HG03575 (cell line): ENCODE measurements around the gene UBXN7.
"Not testable (repeated sequence)": the region's sequence is repeated elsewhere in the genome, so short reads cannot be mapped to it uniquely, and the experiment has no call there.

Source experiments
- ATAC-seq: cut with Tn5 transposase; IDR thresholded peaks from one replicate; pipeline ENCODE4 v1.9.1; 2021; ENCODE audit not compliant: unreplicated experiment, insufficient number of reproducible peaks, low FRiP score; ENCODE audit errors: extremely low read depth

Gene UBXN7

DNA sequence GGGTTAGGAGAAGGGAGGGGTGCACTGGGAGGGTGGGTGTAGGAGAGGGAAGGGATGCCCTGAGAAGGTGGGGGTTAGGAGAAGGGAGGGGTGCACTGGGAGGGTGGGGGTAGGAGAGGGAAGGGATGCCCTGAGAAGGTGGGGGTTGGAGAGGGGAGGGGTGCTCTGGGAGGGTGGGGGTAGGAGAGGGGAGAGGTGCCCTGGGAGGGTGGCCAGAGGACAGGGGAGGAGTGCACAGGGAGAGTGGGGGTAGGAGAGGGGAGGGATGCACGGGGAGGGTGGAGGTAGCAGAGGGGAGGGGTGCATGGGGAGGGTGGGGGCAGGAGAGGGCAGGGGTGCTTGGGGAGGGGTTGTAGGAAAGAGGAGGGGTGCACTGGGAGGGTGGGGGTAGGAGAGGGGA lies 97.2 kb downstream of the UBXN7 start:
- ATAC-seq = no peak

DNA sequence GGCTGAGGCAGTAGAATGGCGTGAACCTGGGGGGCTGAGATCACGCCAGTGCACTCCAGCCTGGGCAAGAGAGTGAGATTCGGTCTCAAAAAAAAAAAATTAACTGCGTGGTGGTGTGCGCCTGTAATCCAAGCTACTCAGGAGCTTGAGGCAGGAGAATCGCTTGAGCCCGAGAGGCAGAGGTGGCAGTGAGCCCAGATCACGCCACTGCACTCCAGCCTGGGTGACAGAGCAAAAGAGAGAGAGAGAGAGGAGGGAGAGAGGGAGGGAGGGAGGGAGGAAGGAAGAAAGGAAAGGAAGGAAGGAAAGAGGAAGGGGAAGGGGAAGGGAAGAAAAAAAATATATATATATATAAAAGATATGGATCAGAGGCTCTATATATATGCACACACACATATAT lies 100.1 kb downstream of the UBXN7 start:
- no peak for ATAC-seq

DNA sequence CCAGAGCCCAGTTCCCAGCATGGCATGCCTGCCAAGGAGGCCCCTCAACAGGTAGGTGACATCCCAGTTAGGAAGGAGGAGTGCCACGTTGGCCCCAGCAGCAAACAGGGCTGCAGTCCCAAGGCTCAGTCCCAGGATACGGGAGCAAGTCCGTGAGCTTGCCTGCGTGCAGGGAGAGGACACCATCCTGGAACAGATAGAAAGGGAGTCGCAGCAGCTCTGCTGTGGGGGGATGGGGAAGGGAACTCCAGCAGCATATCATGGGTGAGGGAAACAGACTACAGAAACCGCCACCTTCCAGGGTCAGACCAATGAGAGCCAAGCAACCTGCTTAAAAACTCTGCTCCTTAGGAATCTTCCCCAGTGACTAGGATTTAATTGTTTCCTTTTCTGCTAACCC lies 104.8 kb downstream of the UBXN7 start:
- ATAC-seq = no peak

DNA sequence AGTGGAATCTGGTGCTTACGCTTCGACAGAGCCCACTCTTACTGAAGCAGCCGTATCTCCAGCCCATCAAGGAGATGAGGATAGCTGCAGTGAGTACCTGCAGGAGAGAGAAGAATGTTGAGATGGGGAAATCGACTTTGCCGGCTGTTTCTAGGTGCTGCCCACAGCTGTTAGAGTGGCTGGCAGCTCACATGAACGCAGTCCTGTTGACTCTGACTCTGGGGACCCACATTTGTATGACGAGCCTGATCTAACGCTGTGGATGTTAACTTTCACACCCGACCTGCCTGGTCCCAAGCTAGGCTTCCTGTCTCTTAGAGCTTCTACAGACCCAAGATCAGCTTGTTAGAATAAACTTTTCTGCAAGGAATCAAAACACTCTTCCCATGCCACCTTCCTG lies 105.3 kb downstream of the UBXN7 start:
- ATAC-seq = no peak

DNA sequence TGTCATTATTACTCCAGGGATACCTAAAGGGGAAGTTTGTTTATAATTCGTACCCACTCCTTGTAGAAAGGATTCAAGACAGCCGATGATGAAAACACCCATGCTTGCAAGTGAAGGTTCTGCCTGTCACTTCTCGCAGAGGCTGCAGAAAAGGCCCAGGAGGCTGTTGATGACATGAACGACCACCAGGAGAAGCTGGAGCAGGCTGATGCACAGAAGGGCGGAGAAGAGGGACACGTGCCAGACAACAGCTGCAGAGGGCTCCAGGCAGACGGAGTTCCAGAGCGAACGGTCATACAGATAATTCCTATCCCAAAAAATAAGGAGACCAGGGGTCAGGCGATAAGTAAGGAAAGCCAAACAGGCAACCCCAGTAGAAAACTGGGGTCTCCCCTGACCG lies 108.5 kb downstream of the UBXN7 start:
- no peak for ATAC-seq

DNA sequence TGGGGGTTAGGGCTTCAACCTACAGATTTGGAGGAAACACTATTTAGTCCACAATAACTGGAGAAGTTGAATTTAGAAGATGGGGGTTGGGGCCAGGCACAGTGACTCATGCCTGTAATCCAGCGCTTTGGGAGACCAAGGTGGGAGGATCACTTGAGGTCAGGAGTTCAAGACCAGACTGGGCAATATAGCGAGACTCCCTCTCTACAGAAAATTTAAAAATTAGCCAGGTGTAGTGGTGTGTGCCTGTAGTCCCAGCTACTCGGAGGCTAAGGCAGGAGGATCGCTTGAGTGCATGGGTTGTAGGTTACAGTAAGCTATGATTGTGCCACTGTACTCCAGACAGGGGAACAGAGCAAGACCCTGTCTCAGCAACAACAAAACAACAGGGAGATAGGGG lies 109.2 kb downstream of the UBXN7 start:
- ATAC-seq = no peak

DNA sequence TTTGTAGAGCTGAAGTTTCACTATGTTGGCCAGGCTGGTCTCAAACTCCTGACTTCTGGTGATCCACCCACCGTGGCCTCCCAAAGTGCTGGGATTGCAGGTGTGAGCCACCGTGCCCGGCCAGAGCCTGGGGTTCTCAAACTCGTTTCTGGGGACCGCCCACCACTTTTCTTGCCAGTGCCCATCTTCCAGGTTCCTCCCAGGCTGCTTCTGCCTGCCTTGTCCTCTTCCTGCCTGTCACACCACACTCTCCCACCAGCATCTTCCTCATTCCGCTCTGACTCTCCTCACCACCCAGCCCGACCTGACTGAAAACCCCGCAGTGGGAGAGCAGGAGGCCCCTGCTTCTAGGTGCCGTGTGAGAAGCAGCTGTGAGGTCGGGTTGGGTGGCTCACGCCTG lies 111.1 kb downstream of the UBXN7 start:
- no peak for ATAC-seq

DNA sequence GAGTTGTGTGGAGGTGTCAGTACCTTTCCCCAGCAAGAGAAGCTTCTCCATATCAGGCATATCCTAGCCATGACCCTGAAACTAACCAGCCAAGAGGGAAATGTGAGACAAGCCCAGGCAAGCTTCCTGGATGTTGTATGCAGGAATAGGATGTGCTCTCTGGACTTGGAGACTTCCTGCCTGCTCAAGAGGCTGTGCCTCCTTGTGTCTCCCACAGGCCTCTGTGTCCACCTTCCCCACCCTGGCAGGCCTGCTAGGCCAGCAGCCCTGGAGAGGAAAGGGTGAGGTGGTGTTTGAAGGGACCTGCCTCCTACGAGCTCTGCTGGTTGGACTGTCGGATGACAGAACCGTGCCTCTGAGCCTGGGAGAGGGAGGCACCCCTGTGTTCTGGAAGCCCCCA lies 112.1 kb downstream of the UBXN7 start:
- ATAC-seq = no peak

DNA sequence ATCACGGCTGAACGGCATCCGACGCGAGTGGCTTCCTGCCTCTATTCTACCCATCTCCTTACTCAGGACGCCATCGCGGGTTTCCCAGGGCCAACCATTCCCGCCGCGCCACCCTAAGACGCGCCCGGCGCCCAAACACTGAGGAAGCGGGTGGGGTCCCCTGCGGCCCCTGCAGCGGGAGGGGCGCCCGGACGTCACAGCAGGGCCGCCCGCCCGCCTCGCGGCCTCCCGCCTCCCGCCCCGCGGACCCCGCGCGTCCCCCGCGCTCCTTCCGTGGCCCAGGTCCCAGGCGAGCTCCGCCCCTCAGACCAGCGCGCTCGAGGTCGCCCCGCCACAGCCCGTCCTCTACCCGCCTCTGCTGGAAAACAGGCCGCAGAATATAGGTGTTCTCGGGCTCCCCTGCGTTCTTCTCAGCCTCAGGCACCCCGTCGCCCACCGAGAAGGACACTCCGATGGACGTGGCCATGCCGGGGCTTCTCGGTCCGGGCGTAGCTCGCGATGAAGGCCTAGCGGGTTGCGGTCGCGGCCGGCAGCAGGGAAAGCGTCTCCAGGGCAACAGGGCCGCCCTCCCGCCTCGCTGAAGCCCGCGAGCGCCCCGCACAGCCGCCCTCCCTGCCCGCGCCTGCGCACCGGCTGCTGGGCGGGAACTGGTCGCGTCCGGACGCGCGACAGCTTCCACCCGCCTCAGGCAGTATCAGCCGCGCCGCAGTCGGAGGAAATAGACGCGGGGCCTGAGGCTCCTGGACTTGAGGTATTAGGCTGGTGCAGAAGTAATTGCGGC lies 114.3 kb downstream of the UBXN7 start, which contains the start of gene DYNLT2B:
DYNLT2B (minus strand) TSS at position 554 of the 781 bp plus-strand sequence; CDS start at position 466, 88 bp downstream.
- no peak for ATAC-seq

DNA sequence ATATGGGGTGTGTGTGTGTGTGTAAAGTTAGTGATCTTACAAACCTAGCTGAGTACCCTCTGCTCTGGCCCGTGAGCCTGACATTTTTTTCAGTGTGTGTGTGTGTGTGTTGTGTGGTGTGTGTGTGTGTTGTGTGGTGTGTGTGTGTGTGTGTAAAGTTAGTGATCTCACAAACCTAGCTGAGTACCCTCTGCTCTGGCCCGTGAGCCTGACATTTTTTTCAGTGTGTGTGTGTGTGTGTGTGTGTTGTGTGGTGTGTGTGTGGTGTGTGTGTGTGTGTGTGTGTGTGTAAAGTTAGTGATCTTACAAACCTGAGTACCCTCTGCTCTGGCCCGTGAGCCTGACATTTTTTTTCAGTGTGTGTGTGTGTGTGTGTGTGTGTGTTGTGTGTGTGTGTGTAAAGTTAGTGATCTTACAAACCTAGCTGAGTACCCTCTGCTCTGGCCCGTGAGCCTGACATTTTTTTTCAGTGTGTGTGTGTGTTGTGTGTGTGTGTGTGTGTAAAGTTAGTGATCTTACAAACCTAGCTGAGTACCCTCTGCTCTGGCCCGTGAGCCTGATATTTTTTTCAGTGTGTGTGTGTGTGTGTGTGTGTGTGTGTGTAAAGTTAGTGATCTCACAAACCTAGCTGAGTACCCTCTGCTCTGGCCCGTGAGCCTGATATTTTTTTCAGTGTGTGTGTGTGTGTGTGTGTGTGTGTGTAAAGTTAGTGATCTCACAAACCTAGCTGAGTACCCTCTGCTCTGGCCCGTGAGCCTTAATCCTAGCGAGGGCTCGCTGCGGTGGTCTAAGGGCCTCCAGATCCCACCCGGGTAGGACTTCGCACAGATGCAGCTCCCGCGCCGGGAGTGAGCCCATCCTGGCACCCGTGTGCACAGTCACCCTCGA lies 115.2 kb downstream of the UBXN7 start:
- not testable (repeated sequence) for ATAC-seq

DNA sequence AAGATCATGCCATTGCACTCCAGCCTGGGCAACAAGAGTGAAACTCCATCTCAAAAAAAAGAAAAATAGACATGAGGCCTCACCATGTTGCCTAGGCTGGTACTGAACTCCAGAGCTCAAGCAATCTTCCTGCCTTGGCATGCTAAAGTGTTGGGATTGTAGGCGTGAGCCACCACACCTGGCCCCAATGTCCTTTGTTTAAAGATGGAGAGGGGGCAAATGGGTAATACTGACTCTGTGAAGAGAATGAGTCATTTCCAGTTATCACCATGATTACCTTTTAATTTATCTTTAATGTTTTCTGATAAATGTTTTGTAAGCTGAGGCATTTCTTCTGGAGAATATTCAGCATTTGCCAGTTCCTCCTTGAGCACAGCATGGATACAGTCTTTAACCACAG lies 116.4 kb downstream of the UBXN7 start:
- ATAC-seq = no peak

DNA sequence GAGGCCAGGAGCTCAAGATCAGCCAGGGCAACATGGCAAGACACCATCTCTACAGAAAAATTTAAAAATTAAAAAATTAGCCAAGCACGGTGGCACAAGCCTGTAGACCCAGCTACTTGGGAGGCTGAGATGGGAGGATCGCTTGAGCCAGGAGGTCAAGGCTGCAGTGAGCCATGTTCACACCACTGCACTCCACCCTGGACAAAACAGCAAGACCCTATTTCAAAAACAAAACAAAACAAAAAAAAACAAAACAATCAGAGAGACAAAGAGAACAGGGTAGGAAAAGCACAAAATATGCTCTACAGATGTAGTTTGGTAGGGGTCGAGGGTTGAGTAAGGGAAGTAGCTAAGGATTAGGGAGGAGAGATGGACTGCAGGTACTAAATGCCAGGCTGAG lies 117.6 kb downstream of the UBXN7 start:
- ATAC-seq = no peak

DNA sequence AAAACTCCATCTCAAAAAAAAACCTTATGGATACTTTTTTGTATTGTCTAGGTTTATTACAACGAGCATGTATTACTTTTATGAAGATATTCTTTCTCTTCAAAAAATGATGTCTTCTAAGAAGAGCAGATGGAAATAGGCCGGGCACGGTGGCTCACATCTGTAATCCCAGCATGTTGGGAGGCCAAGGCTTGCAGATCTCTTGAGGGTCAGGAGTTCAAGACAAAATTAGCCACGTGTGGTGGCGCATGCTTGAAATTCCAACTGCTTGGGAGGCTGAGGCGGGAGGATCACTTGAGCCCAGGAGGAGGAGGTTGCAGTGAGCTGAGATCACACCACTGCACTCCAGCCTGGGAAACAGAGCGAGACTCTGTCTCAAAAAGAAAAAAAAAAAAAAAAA lies 118.1 kb downstream of the UBXN7 start:
- not testable (repeated sequence) for ATAC-seq

DNA sequence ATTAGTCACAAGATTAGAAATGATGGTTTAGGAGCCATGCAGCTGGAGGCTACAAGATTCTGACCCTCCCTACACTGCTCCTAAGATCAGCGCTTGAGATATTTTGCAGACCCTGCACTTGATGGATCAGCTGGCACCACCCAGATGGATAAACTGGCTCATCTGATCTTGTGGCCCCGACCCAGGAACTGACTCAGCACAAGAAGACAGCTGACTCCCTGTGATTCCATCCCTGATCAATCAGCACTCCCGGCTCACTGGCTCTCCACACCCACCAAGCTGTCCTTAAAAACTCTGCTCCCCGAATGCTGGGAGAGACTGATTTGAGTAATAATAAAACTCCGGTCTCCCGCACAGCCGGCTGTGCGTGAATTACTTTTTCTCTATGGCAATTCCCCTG lies 129.3 kb downstream of the UBXN7 start:
- not testable (repeated sequence) for ATAC-seq

DNA sequence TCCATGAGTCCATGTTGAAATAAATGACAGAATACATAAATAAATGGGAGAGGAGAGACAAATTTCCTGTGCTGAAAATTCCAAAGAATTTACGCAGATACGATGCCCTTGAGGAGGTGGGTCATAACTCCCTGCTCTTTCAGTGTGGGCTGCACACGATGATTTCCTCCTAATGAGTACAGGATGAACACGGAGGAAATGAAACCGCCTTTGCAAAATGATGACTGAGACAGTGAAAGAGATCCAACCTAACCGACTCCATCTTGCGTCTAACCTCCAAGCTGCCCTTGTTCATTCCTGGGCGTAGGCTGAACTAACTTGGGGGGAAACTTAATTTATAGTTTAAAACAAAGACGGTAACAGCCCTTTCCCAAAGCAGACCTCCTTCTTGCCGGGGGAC lies 129.7 kb downstream of the UBXN7 start:
- not testable (repeated sequence) for ATAC-seq

DNA sequence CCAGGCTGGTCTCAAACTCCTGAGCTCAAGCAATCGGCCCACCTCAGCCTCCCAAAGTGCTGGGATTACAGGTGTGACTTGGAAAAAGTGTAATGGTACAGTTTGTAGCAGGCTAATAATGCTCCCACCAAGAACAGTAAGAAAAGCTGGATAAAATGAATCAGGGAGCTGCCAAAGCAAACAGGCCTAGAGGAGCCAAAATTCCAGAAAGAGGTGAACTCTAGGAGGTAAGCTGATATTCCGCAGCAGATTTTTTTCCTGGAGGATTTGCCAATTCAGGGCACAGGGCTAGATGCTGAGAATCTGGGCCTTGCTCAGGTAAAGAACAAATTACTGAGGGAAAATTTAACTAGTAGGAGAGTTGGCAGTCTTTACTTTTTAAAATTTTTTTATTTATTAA lies 133.7 kb downstream of the UBXN7 start:
- ATAC-seq = no peak
